Sigmoid colon (tissue), 4 donors: Measurements from ENCODE around the gene KCNJ10.

Experiments
- EP300 ChIP-seq, 4 donors: sonication (generic); formaldehyde crosslinking; IDR thresholded peaks; one replicate each; pipeline ENCODE4 v1.6.1; 2017; ENCODE audit warnings: antibody characterized with exemption in 4 of 4
- POLR2A ChIP-seq, 2 donors: fragments of 450-650 bp; IDR thresholded peaks; one replicate each; pipeline ENCODE4 v1.6.1; 2016; ENCODE audit warnings: antibody characterized with exemption in 2 of 2, mild to moderate bottlenecking in 2 of 2, moderate library complexity in 2 of 2
- POLR2AphosphoS5 ChIP-seq, 4 donors: sonication (generic); formaldehyde crosslinking; IDR thresholded peaks; one replicate each; pipeline ENCODE4 v1.6.1; 2017; ENCODE audit warnings: antibody characterized with exemption in 4 of 4
- TF ChIP-seq, protein P1 (sequence below), 4 experiments: fragments of 450-650 bp in 3 of 4; fragments of 200-600 bp in 1 of 4; IDR thresholded peaks; one replicate each; pipeline ENCODE4 v1.5.1; 2016 to 2019; ENCODE audit warnings: antibody characterized with exemption in 4 of 4, mild to moderate bottlenecking in 3 of 4, moderate library complexity in 2 of 4

DNA sequence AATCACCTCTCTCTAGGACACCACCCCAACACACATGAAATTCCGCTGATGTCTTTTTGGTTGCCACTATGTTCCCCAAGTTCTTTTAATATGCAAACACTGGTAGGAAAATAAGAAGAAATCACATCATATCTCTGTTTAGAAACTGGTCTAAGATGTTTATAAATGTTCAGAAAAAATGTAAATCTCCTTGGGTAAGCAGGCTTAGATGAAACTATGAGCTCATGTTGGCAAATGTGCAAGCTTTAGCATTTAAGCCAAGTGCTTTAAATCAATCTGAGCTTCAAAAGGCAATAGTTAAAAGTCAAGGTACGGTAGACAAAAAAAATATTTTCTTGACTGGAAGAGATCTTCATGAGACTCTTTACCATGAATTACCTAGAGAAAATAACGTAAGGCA is 90.7 kb downstream of the KCNJ10 start:
- TF ChIP-seq, protein P1, sequence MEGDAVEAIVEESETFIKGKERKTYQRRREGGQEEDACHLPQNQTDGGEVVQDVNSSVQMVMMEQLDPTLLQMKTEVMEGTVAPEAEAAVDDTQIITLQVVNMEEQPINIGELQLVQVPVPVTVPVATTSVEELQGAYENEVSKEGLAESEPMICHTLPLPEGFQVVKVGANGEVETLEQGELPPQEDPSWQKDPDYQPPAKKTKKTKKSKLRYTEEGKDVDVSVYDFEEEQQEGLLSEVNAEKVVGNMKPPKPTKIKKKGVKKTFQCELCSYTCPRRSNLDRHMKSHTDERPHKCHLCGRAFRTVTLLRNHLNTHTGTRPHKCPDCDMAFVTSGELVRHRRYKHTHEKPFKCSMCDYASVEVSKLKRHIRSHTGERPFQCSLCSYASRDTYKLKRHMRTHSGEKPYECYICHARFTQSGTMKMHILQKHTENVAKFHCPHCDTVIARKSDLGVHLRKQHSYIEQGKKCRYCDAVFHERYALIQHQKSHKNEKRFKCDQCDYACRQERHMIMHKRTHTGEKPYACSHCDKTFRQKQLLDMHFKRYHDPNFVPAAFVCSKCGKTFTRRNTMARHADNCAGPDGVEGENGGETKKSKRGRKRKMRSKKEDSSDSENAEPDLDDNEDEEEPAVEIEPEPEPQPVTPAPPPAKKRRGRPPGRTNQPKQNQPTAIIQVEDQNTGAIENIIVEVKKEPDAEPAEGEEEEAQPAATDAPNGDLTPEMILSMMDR (IDR thresholded peaks at IDR 0.05) = no peak
- TF ChIP-seq POLR2A (IDR thresholded peaks at IDR 0.05) = no peak
- TF ChIP-seq EP300 (IDR thresholded peaks at IDR 0.05) = no peak
- peak in 3 of 4 donors; percentile 20 to 53 (median 51) for TF ChIP-seq POLR2AphosphoS5 (IDR thresholded peaks at IDR 0.05)
